OCI-LY7 (cell line): ENCODE data around the gene INTS11. TPM values are rescaled to one million over a fixed set of nuclear protein-coding genes. Genes with fewer than 3 reads are reported as not detected.

Experiments used
- BruUV-seq: library from RNA; stranded (reverse); fragments of 400-500 nt; replicated peaks from 2 replicates; lab custom pipeline; 2021; lab: Mats Ljungman, UMichigan
- CTCF ChIA-PET: fragments of 300-600 bp; sonication (Branson Sonifier 250); formaldehyde crosslinking; loops from one replicate; lab custom pipeline; 2022; ENCODE audit warnings: antibody characterized with exemption; ENCODE audit not compliant: unreplicated experiment; lab: Charles Lee
- POLR2A ChIA-PET: fragments of 300-600 bp; sonication (Branson Sonifier 250); formaldehyde crosslinking; loops from one replicate; lab custom pipeline; 2022; ENCODE audit warnings: antibody characterized with exemption; lab: Charles Lee
- DNase-seq: peaks from one replicate; pipeline ENCODE4 v3.0.0-alpha.2; 2015; ENCODE audit warnings: low spot score
- H2AFZ ChIP-seq: fragments of 200-600 bp; sonication (generic), shearing (Covaris generic); 2 replicates; pipeline ENCODE4 v1.6.1; 2014; ENCODE audit warnings: mild to moderate bottlenecking, antibody characterized with exemption, low read length, moderate library complexity
- H3K27ac ChIP-seq: fragments of 200-600 bp; sonication (generic); 2 replicates; pipeline ENCODE4 v1.5.1; 2014; ENCODE audit warnings: mixed run types, low read depth, mild to moderate bottlenecking, moderate library complexity, low read length, inconsistent platforms; ENCODE audit not compliant: poor library complexity, severe bottlenecking
- H3K36me3 ChIP-seq: fragments of 200-600 bp; sonication (generic); 2 replicates; pipeline ENCODE4 v1.6.1; 2014; ENCODE audit warnings: mild to moderate bottlenecking, antibody characterized with exemption, low read length, moderate library complexity, mixed read lengths; ENCODE audit not compliant: insufficient read depth
- H3K4me1 ChIP-seq: fragments of 200-600 bp; sonication (generic); 2 replicates; pipeline ENCODE4 v1.5.1; 2014; ENCODE audit warnings: mild to moderate bottlenecking, low read length; ENCODE audit not compliant: insufficient read depth, poor library complexity, severe bottlenecking
- H3K4me2 ChIP-seq: fragments of 200-600 bp; sonication (generic); 2 replicates; pipeline ENCODE4 v1.6.1; 2014; ENCODE audit warnings: mild to moderate bottlenecking, low read length
- H3K4me3 ChIP-seq: fragments of 200-600 bp; sonication (generic); 2 replicates; pipeline ENCODE4 v1.5.1; 2014; ENCODE audit warnings: mild to moderate bottlenecking, low read depth, low read length; ENCODE audit not compliant: poor library complexity, severe bottlenecking
- H3K79me2 ChIP-seq: fragments of 200-600 bp; sonication (generic); 2 replicates; pipeline ENCODE4 v1.6.1; 2016; ENCODE audit warnings: low read depth, mild to moderate bottlenecking, low read length, moderate library complexity, mixed read lengths; ENCODE audit not compliant: insufficient read depth
- H3K9me2 ChIP-seq: fragments of 200-600 bp; sonication (generic); 2 replicates; pipeline ENCODE4 v1.6.1; 2016; ENCODE audit warnings: mild to moderate bottlenecking, low read length, mixed read lengths; ENCODE audit not compliant: insufficient read depth
- H3K9me3 ChIP-seq: fragments of 200-600 bp; sonication (generic); 2 replicates; pipeline ENCODE4 v1.6.1; 2014; ENCODE audit warnings: mild to moderate bottlenecking, mixed run types, low read length, mixed read lengths
- H4K20me1 ChIP-seq: fragments of 200-600 bp; sonication (generic); 2 replicates; pipeline ENCODE4 v1.6.1; 2014; ENCODE audit warnings: mild to moderate bottlenecking, antibody characterized with exemption, low read length, moderate library complexity, mixed read lengths; ENCODE audit not compliant: insufficient read depth
- EZH2phosphoT487 ChIP-seq: fragments of 200-600 bp; sonication (generic); IDR thresholded peaks from 2 replicates; pipeline ENCODE4 v1.6.1; 2018; ENCODE audit warnings: low read depth, borderline replicate concordance, mild to moderate bottlenecking, mixed run types, antibody characterized with exemption, low read length, moderate library complexity, mixed read lengths
- intact Hi-C: fragments of 100-400 bp; cut with micrococcal nuclease; formaldehyde crosslinking; loops from one replicate; pipeline ENCODE4 v1.10.0; 2022; ENCODE audit not compliant: unreplicated experiment
- total RNA-seq, 2 experiments: library from RNA; depleted of rRNA in 1 of 2; stranded (reverse); fragments of >200 nt in 1 of 2; shearing (Covaris generic) in 1 of 2; gene quantifications; 2 replicates each; pipeline ENCODE4 v1.2.3, GENCODE V29; 2014 to 2022
- TF ChIP-seq, protein P1 (sequence below): fragments of 200-600 bp; sonication (generic); conservative IDR thresholded peaks from 2 replicates; pipeline ENCODE4 v1.5.1; 2014; ENCODE audit warnings: mild to moderate bottlenecking, antibody characterized with exemption, low read length, moderate library complexity, mixed read lengths

Gene INTS11
- total RNA-seq, 2 experiments from 2014 or later: 142 to 146 TPM

DNA sequence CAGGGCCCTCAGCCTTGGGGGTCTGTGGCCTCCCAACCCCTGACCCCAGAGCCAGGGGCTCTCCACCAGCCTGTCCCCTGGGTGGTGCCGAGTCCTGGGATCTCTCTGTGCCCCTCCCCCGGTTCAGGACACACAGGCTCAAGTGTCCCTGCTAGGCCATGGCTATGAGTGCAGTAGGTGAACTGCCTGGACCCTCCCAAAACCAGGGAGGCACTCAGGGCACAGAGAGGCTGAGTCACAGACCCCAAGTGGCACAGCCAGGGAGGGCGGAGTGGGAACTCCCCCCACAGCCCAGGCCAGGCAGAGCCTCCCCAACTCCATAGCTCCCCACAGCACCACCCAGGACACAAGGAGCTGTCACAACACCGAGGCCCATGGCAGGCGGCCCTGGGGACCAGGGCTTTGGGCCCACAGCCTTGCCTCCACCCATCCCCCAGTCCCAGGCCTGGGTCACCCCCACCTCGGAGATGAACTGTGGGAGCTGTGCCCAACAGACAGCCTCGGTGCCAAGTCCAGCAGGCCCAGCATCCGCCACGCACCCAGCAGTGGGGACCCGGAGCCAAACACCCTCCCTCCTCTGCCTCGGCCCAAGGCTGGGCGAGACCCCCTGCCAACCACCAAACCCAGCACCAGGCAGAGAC lies 21.5 kb upstream of the INTS11 start:
- BruUV-seq: no TSS peak
- Histone ChIP-seq H3K9me3 (no peaks in the 10 kb centered on the region), H3K4me2 (no peak overlapping the region), H3K79me2 (no peaks in the 10 kb centered on the region), H3K9me2 (no peaks in the 10 kb centered on the region), H3K27ac (no peak overlapping the region), H3K36me3 (peaks cover 6% of the 10 kb centered on the region), H3K4me1 (peaks cover 10% of the 10 kb centered on the region), H2AFZ (no peak overlapping the region), H3K4me3 (no peak overlapping the region), H4K20me1 (no peaks in the 10 kb centered on the region; the same call in 1 of the 2 replicates)
- ChIA-PET CTCF (interaction anchor here (1.3 kb wide), 1 partner anchor 8 kb away, joined by 5 read pairs; no protein-coding TSS in a partner anchor), POLR2A (interaction anchor here (1.0 kb wide), 1 partner anchor 26 kb away, joined by 3 read pairs; no protein-coding TSS in a partner anchor)
- DNase-seq: no peak
- TF ChIP-seq, protein P1, sequence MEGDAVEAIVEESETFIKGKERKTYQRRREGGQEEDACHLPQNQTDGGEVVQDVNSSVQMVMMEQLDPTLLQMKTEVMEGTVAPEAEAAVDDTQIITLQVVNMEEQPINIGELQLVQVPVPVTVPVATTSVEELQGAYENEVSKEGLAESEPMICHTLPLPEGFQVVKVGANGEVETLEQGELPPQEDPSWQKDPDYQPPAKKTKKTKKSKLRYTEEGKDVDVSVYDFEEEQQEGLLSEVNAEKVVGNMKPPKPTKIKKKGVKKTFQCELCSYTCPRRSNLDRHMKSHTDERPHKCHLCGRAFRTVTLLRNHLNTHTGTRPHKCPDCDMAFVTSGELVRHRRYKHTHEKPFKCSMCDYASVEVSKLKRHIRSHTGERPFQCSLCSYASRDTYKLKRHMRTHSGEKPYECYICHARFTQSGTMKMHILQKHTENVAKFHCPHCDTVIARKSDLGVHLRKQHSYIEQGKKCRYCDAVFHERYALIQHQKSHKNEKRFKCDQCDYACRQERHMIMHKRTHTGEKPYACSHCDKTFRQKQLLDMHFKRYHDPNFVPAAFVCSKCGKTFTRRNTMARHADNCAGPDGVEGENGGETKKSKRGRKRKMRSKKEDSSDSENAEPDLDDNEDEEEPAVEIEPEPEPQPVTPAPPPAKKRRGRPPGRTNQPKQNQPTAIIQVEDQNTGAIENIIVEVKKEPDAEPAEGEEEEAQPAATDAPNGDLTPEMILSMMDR: no peak
- TF ChIP-seq EZH2phosphoT487: no peak
- intact Hi-C loops: loop anchor here (5.0 kb wide), 1 partner anchor 116 kb away; no protein-coding TSS in a partner anchor

DNA sequence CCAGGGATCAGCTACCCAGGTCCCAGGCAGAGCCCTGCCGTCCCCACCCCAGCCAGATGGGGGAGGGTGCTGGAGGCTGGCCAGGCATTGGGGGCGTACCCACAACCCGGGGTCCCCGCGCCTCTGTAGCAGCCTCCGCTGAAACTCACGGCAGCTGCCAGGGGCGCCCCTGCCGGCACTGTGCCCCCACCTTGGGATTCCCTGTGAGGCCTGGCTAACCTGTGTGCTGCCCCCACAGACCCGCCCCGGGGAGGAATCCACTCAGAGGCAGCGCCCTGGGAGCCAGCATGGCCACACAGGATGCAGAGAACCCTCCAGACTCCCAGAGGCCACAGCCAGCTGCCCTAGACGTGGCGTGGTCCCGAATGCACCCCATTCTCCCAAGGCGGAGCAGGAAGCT lies 20.9 kb upstream of the INTS11 start:
- BruUV-seq: no TSS peak
- ChIA-PET CTCF (interaction anchor here (1.3 kb wide), 1 partner anchor 7 kb away, joined by 5 read pairs; no protein-coding TSS in a partner anchor), POLR2A (interaction anchor here (1.0 kb wide), 1 partner anchor 27 kb away, joined by 3 read pairs; no protein-coding TSS in a partner anchor)
- H3K9me3 ChIP-seq: no peaks in the 10 kb centered on the region
- H3K36me3 ChIP-seq: peaks cover 6% of the 10 kb centered on the region
- H3K4me2 ChIP-seq: no peak overlapping the region
- no peak overlapping the region for H3K27ac ChIP-seq
- intact Hi-C loops: loop anchor here (5.0 kb wide), 1 partner anchor 117 kb away; no protein-coding TSS in a partner anchor
- H3K4me3 ChIP-seq: no peak overlapping the region
- peaks cover 10% of the 10 kb centered on the region for H3K4me1 ChIP-seq
- no peaks in the 10 kb centered on the region for H3K9me2 ChIP-seq
- no peaks in the 10 kb centered on the region; the same call in 1 of the 2 replicates for H4K20me1 ChIP-seq
- H3K79me2 ChIP-seq: no peaks in the 10 kb centered on the region
- TF ChIP-seq, protein P1: no peak
- TF ChIP-seq EZH2phosphoT487: no peak
- H2AFZ ChIP-seq: no peak overlapping the region
- no peak for DNase-seq
